Neutrophil (primary cell): ENCODE measurements around the gene CELA2A.

Experiments used
- H3K27ac ChIP-seq: fragments of 200-600 bp; sonication (generic); 2 replicates; pipeline ENCODE4 v1.5.1; 2016; ENCODE audit warnings: mild to moderate bottlenecking, moderate library complexity
- H3K27me3 ChIP-seq: fragments of 200-600 bp; sonication (generic); 2 replicates; pipeline ENCODE4 v1.6.0; 2016; ENCODE audit warnings: mild to moderate bottlenecking
- H3K36me3 ChIP-seq: fragments of 200-600 bp; sonication (generic); 2 replicates; pipeline ENCODE4 v1.5.1; 2017
- H3K4me1 ChIP-seq, 2 experiments: fragments of 200-600 bp in 1 of 2; sonication (generic) in 1 of 2; 1 replicate in 1 of 2; 2 replicates in 1 of 2; pipeline versions ENCODE4 v1.5.1 to v1.6.1; 2013 to 2016; ENCODE audit warnings: low read depth in 1 of 2, low read length in 1 of 2, mild to moderate bottlenecking in 1 of 2, moderate library complexity in 1 of 2; ENCODE audit not compliant: control insufficient read depth in 1 of 2, insufficient read depth in 1 of 2
- H3K4me3 ChIP-seq, 2 experiments: fragments of 200-600 bp in 1 of 2; sonication (generic) in 1 of 2; 1 replicate in 1 of 2; 2 replicates in 1 of 2; pipeline ENCODE4 v1.5.1; 2013 to 2016; ENCODE audit warnings: low read depth in 1 of 2, low read length in 1 of 2, mild to moderate bottlenecking in 1 of 2, moderate library complexity in 1 of 2
- H3K9me3 ChIP-seq: fragments of 200-600 bp; sonication (generic); 2 replicates; pipeline ENCODE4 v1.5.1; 2016
- CTCF ChIP-seq: fragments of 200-600 bp; sonication (generic); IDR thresholded peaks from 2 replicates; pipeline ENCODE4 v1.5.1; 2016; ENCODE audit warnings: antibody characterized with exemption

The CELA2A gene

GRCh38 chr1:15492596-15492995 is 36.1 kb downstream of the CELA2A start:
- Histone ChIP-seq H3K4me1 (peaks cover 0 to 4% of the 10 kb centered on the region in 2 experiments), H3K36me3 (peaks cover 55% of the 10 kb centered on the region), H3K27ac (no peak overlapping the region), H3K9me3 (no peaks in the 10 kb centered on the region), H3K27me3 (no peaks in the 10 kb centered on the region), H3K4me3 (no peak overlapping the region)
- no peak for TF ChIP-seq CTCF

- Histone ChIP-seq H3K9me3 (no peaks in the 10 kb centered on the region), H3K27ac (no peak overlapping the region), H3K4me1 (peaks cover 0 to 4% of the 10 kb centered on the region in 2 experiments), H3K27me3 (no peaks in the 10 kb centered on the region), H3K4me3 (no peak overlapping the region), H3K36me3 (peaks cover 57% of the 10 kb centered on the region)
- TF ChIP-seq CTCF, result no peak
Observed at GRCh38 chr1:15493869-15494390, 37.4 kb downstream of the CELA2A start.

- Histone ChIP-seq H3K36me3 (peaks cover 62% of the 10 kb centered on the region), H3K27me3 (no peaks in the 10 kb centered on the region), H3K4me1 (no peaks in the 10 kb centered on the region), H3K9me3 (no peaks in the 10 kb centered on the region), H3K27ac (no peak overlapping the region), H3K4me3 (no peak overlapping the region)
- no peak for TF ChIP-seq CTCF
Observed at GRCh38 chr1:15500184-15501178, 43.9 kb downstream of the CELA2A start.

GRCh38 chr1:15501208-15502032 is 44.9 kb downstream of the CELA2A start:
- H3K36me3 ChIP-seq, result peaks cover 68% of the 10 kb centered on the region
- H3K9me3 ChIP-seq, result no peaks in the 10 kb centered on the region
- H3K27me3 ChIP-seq, result no peaks in the 10 kb centered on the region
- no peak overlapping the region for H3K4me3 ChIP-seq
- peak; percentile 44 for TF ChIP-seq CTCF
- H3K27ac ChIP-seq, result no peak overlapping the region
- H3K4me1 ChIP-seq, result no peaks in the 10 kb centered on the region

GRCh38 chr1:15504436-15504835 is 47.9 kb downstream of the CELA2A start:
- no peak for TF ChIP-seq CTCF
- Histone ChIP-seq H3K36me3 (peaks cover 73% of the 10 kb centered on the region), H3K27ac (no peak overlapping the region), H3K4me1 (no peaks in the 10 kb centered on the region), H3K4me3 (no peak overlapping the region), H3K9me3 (no peaks in the 10 kb centered on the region), H3K27me3 (no peaks in the 10 kb centered on the region)
